ENCODE results near the gene INTS7. TPM values are rescaled to one million over a fixed set of nuclear protein-coding genes. Genes with fewer than 3 reads are reported as not detected.

INTS7 gene
- total and polyA plus RNA-seq, 9 of the 15 experiments (the other 6 are each of a cell fraction or from before 2014, with no cell fraction given) = 27.3 to 68.4 (median 40.4) TPM

GRCh38 chr1:212012034-212012740 lies 23.2 kb downstream of the INTS7 start (continued):
- TF ChIP-seq ATF3 (IDR thresholded peaks at IDR 0.05) (no peak), ATF3 (CRISPR knock-in tag; conservative IDR thresholded peaks at IDR 0.05) (0 out of 2 replicates have a peak, but pooled peaks have one; percentile 42), KAT8 (IDR thresholded peaks at IDR 0.05; ENCODE audit: low read depth) (no peak), SRSF7 (optimal IDR thresholded peaks at IDR 0.05; ENCODE audit: low read depth, low read length) (no peak), ZSCAN29 (IDR thresholded peaks at IDR 0.05) (no peak), AFF1 (IDR thresholded peaks at IDR 0.05; ENCODE audit: low read depth in 1 of 2, partially characterized antibody in 2 of 2) (no peak), TBP (optimal IDR thresholded peaks at IDR 0.05; ENCODE audit: low read depth, low read length) (no peak), REST (IDR thresholded peaks at IDR 0.05; ENCODE audit: borderline replicate concordance) (peak; percentile 84), REST (CRISPR knock-in tag; IDR thresholded peaks at IDR 0.05; ENCODE audit: low read depth) (no peak), NBN (IDR thresholded peaks at IDR 0.05; ENCODE audit: low read depth) (0 out of 2 replicates have a peak, but pooled peaks have one; percentile 26), STAT5A (IDR thresholded peaks at IDR 0.05; ENCODE audit: borderline replicate concordance, low read length) (no peak)

Measured in K562 (cell line).